Medulla oblongata (tissue), 1 donor: ENCODE measurements around the gene CLDN15.
"Not testable (repeated sequence)": the region's sequence is repeated elsewhere in the genome, so short reads cannot be mapped to it uniquely, and the experiment has no call there.

ENCODE experiments used
- DNase-seq: peaks from one replicate; pipeline ENCODE4 v3.0.0-alpha.2; 2015; ENCODE audit errors: extremely low spot score

The CLDN15 gene

GRCh38 chr7:101200504-101200861 lies 37.1 kb downstream of the CLDN15 start:
- DNase-seq: no peak

DNA sequence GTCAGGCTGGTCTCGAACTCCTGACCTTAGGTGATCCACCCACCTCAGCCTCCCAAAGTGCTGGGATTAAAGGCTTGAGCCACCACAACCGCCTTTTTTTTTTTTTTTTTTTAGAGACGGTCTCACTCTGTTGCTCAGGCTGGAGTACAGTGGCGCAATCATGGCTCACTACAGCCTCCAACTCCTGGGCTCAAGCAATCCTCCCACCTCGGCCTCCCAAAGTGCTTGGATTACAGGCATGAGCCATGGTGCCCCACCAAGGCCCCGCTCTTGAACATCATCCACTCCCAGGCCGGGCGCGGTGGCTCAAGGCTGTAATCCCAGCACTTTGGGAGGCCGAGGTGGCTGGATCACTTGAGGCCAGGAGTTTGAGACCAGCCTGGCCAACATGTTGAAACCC lies 38.1 kb downstream of the CLDN15 start:
- not testable (repeated sequence) for DNase-seq

DNA sequence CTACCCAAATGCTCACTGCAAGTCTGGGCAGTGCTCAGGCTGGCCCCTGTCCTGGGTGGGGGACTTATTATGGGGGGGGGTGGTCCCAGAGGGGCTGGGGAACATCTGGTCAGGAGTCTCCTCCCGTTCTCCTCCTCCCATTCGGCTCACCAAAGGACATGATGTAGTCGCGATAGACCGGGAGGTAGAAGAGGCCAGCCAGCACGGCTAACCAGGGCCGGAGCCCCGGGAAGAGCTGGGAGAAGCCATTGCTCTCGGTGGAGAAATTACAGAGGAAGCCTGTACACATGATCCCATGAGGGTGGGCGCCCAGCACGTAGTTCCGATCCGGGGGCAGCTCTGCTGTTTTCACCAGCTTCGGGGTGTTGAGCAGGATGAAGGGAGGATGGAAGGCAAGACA lies 39.1 kb downstream of the CLDN15 start:
- no peak for DNase-seq

GRCh38 chr7:101197991-101198390 lies 39.6 kb downstream of the CLDN15 start:
- no peak for DNase-seq

- DNase-seq: no peak
Observed at GRCh38 chr7:101195884-101196283, 41.7 kb downstream of the CLDN15 start.

GRCh38 chr7:101189109-101189508 lies 48.5 kb downstream of the CLDN15 start:
- DNase-seq: no peak

DNA sequence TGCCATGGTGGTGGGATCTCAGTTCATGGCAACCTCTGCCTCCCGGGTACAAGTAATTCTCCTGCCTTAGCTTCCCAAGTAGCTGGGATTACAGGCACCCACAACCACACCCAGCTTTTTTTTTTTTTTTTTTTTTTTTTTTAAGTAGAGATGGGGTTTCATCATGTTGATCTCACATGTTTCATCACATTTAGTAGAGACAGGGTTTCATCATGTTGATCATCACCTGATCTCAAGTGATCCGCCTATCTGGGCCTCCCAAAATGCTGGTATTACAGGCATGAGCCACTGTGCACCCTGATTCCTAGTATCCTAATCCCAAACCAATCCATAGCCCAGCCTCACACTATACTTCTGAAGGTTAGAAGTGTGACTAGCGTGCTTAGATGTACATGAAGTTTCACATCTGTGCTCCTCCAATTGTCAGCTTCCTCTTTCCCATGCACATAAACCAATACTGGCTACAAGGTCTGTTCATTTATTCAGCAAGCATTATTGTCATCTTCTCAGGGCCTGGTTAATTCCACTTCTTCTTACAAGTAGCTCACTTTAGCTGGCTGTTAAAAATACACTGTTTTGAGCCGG lies 50.7 kb downstream of the CLDN15 start:
- DNase-seq: no peak

- DNase-seq: no peak
Observed at GRCh38 chr7:101186194-101186593, 51.4 kb downstream of the CLDN15 start.

DNA sequence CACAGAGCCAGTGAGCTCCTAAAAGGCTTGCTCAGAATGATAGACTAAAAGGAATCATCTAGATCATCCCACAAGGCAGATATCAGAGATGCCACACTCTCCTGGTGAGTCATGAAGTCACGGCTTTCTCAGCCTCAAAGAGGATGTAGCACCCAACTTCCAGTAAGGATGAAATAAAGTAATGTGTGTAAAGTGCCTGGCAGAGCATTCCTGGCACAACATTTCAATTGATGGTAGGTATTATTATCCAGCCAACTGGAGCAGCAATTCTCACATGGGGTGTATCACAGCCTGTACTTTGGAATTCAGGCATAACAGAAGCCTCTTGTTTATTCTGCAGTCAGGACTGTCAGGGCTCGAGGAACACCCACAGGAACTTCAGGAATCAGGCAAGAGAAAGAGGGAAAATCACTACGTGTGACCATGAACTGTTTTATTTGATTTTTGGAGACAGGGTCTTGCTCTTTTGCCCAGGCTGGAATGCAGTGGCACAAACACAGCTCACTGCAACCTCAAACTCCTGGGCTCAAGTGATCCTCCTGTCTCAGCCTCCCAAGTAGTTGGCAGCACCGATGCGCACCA lies 52.3 kb downstream of the CLDN15 start:
- no peak for DNase-seq
